Epithelial cell of prostate (primary cell): ENCODE data around the gene DIABLO.
"Not testable (repeated sequence)": the region's sequence is repeated elsewhere in the genome, so short reads cannot be mapped to it uniquely, and the experiment has no call there.

Source experiments
- DNase-seq: peaks from one replicate; pipeline ENCODE4 v3.0.0-alpha.2; 2011; ENCODE audit warnings: low read depth, low spot score
- H3K27ac ChIP-seq: fragments of 450-650 bp; 2 replicates; pipeline ENCODE4 v1.5.1; 2017; ENCODE audit warnings: mild to moderate bottlenecking

The DIABLO gene

DNA sequence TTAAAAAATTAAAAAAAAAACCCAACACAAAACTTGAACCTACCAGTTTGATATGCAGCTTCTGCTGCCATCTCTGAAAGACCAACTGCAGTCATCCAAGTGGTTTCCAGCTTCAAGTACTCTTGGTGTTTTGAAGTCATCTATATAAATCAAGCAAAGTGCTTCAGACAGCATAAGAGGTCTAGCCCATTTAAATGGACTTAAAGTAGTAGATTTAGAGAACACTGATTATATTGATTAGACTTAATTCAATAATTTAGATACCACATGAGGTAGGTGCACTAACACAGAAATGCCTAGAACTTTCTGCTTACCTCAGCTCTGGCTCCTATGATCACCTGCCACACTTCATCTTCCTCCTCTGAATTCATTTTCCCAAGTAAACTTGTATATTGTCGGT, 9.4 kb downstream of the DIABLO start:
- no peak overlapping the region for H3K27ac ChIP-seq
- no peak for DNase-seq

DNA sequence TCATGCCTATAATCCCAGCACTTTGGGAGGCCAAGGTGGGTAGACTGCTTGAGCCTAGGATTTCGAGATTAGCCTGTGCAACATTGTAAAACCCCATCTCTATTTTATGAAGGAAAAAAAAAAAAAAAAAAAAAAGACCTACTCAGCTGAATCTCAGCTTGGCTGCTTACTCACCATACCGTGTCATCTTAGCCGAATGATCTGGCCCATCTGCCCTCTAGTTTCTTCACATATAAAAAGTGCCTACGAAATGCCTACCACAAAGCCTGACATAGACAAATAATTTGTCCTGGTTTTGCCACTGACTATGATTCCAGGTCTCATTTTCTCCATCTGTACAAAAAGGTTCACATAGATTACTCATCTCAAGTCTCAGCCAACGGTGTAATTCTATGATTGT, 10.1 kb downstream of the DIABLO start:
- no peak overlapping the region for H3K27ac ChIP-seq
- DNase-seq = no peak

DNA sequence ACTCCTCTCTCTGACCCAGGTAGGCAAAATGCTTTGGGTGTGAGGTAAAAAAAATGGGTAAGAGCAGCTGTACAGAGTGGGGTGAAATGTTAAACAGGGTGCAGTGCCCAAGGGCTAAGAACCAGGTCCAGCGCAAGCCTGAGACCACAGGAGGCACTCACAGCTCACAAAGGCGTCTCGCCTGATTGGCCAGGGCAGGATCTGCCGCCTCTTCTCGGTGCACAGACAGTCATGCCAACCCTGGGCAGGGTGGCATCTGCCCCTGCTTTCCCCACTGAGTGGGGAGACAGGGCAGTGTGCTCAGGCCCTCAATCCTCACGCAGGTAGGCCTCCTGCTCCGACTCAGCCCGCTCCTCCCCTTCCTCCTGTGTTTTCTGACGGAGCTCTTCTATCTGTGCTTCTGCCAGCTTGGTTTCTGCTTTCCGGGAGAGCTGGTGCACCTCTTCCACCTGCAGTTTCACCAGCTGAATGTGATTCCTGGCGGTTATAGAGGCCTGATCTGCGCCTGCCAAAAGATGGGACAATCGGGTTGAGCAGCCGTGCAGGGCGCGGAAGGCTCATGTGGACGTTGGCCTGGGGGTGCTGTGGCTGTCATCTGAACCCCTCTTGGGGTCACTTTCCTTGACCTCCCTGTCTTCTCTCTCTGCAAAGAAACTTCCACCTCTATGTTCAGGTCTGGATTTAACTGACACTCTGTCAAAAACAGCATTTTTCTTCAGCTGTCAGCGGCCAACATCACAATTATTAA, 17.6 kb downstream of the DIABLO start:
- no peak overlapping the region for H3K27ac ChIP-seq
- DNase-seq = no peak

DNA sequence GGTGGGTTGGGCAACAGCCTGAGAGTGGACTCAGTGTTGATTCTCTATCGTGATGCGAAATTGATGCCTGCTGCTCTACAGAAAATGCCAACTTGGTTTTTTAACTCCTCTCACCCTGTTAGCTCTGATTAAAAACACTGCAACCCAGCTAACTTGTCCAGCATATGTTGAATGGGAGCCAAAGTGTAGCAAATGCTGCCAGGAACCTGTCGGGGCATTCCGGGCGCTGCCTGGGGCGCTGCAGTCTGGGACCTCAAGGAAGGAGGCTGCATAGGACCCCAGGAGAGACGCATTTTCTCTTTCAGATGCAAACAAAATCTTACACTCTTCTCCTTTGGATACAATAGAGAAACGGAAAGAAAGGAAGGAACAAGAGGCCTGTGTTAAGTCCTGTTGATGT, 18.5 kb downstream of the DIABLO start:
- DNase-seq = no peak
- no peak overlapping the region for H3K27ac ChIP-seq

DNA sequence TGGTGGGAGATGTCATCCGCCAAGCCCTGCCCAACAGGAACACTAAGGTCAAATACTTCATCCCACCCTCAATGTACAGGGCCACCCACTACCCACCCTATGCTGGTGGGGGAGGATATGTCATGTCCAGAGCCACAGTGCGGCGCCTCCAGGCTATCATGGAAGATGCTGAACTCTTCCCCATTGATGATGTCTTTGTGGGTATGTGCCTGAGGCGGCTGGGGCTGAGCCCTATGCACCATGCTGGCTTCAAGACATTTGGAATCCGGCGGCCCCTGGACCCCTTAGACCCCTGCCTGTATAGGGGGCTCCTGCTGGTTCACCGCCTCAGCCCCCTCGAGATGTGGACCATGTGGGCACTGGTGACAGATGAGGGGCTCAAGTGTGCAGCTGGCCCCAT, 18.9 kb downstream of the DIABLO start:
- DNase-seq = no peak
- no peak overlapping the region for H3K27ac ChIP-seq

DNA sequence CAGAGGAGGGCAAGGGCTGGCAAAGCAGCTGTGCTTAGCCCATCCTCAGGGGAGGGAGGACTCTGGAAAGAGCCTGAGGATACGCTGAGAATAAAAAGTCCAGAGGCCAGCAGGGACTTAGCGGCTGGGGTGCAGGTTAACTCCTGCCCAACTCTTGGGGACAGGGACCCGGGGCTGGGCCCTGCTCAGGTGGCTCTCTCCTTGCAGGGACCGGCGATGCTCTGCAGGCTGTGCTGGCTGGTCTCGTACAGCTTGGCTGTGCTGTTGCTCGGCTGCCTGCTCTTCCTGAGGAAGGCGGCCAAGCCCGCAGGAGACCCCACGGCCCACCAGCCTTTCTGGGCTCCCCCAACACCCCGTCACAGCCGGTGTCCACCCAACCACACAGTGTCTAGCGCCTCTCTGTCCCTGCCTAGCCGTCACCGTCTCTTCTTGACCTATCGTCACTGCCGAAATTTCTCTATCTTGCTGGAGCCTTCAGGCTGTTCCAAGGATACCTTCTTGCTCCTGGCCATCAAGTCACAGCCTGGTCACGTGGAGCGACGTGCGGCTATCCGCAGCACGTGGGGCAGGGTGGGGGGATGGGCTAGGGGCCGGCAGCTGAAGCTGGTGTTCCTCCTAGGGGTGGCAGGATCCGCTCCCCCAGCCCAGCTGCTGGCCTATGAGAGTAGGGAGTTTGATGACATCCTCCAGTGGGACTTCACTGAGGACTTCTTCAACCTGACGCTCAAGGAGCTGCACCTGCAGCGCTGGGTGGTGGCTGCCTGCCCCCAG, 19.6 kb downstream of the DIABLO start:
- DNase-seq = no peak
- no peak overlapping the region for H3K27ac ChIP-seq

DNA sequence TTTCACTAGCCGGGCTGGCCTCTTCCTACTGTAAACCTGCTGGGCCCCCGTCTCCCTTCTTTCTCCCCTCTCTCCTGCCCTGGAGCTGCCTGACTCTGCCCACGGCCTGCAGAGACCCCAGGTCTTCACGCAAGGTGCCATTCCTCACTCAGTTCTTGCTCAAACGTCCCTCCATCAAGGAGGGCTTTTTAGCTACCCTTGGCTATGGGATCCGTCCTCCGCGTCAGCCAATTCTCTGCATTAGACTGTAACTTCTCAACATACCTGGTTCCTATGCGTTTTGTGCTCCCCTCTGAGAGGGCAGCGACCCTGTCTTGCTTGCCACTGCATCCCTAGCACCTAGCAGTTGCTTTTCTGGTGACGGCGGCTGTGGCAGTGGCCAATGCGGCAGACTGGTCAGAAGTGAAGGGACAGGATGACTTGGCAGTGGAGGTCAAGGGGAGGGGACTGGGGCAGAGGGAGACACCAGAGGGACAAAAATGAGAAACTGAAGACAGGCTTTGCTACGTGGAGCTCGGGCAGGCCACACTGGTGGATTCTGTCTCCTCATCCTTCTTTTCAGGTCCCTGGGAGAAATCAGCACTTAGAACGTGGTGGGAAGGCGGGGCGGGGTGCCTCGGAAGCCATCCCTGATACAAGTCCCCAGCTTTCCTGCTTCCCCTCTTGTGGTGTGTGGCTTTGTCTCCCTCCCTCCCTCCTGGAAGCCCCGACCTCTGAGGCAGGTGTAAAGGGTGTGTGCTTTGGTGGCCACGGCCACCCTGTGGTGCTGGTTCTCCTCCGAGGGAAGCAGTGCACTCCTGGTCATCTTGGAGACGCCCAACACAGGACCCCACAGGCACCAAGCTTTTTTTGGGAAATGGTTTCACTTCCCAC, 20.6 kb downstream of the DIABLO start:
- H3K27ac ChIP-seq = no peak overlapping the region
- no peak for DNase-seq

DNA sequence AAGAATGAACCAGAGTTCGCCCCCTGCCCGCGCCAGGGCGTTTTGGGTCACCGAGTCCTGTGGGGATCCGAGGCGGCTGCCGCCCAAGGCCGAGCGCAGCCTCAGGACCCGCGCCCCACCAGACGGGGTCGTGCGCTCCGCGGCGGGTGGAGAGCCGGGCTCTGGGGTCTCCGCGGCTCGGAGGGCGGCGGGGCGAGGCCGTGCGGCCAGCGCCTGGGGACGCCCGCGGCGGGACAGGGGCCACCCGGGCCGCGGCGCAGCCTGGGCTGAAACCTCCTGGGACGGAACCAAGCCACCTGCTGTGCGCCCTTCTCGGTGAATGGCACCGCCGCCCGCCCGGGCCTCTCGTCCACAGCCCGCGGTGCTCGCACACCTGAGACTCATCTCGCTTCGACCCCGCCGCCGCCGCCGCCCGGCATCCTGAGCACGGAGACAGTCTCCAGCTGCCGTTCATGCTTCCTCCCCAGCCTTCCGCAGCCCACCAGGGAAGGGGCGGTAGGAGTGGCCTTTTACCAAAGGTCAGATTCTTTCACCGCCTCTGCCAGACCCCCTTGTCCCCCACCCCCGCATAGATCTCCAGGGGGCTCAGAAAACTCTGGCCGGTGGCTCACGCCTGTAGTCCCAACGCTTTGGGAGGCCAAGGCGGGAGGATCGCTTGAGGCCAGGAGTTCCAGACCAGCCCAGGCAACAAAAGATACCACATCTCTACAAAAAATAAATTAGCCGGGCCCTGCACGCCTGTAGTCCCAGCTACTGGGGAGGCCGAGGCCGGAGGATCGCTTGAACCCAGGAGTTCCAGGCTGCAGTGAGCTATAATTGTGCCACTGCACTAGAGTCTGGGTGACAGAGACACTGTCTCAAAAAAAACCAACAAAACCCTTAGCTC, 21.4 kb downstream of the DIABLO start:
- no peak for DNase-seq
- H3K27ac ChIP-seq = no peak overlapping the region

DNA sequence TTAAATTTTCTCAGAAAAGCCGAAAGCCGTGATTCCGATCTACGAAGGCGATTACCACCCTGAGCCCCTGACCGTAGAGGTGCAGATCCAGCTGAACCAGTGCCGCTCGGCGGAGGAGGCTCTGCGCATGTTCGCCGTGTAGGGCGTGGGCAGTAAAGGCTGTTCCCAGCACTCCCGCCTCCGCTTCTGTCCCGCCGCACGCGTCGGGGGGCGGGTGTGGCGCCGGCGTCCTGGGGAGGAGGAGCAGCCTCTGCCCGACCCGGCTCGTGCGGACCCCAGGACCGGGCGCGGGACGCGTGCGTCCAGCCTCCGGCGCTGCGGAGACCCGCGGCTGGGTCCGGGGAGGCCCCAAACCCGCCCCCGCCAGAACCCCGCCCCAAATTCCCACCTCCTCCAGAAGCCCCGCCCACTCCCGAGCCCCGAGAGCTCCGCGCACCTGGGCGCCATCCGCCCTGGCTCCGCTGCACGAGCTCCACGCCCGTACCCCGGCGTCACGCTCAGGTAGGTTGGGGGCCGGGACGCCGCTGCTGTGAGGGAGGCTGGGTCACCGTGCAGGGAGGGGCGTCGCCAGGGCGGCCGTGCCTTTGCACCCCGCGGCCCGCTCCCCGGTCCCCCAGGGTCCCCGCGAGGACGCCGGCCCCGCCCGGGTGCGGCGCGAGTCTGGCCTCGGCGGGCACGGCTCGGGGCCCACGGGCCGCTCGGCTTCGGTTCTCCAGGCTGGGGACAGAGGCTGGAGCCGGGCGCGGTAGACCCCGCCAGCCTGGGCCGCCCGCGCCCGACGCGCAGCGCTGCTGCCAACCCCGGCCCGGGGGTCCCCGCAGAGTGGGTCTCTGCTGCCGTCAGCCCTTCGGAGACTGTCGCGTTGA, 22.3 kb downstream of the DIABLO start, which contains the start of gene B3GNT4:
TSS of gene B3GNT4 (plus strand) at position 409 of the 866 bp plus-strand sequence. CDS start 910 bp downstream, outside the sequence.
- no peak for DNase-seq
- no peak within 1 kb of the TSS for H3K27ac ChIP-seq

DNA sequence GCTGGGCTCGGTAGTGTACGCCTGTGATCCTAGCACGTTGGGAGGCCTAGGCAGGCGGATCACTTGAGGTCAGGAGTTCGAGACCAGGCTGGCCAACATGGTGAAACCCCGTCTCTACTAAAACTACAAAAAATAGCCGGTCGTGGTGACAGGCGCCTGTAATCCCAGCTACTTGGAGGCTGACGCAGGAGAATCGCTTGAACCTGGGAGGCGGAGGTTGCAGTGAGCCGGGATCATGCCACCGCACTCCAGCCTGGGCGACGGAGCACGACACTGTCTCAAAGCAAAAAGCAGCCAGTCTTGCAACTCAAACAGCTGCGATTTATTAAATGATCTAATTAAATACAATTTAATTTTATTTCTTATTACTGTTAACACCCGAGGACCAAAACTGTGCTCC, 23.0 kb downstream of the DIABLO start:
- not testable (repeated sequence) for H3K27ac ChIP-seq, DNase-seq

DNA sequence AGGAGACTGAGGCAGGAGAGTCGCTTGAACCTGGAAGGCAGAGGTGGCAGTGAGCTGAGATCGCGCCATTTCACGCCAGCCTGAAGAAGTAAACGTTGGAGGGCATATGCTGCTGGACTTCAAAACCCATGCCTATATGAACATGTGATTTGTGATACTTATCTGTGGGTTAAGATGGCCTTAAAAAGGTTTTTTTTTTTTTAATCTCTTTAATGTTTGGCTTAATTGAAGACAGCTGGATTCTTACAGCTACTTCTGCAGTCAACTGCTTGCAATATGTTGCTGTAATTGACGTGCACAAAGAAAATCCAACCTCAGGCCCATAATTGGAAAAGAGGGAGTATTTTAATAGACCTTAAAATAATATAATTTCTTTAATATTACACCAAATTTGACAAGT, 23.8 kb downstream of the DIABLO start:
- no peak overlapping the region for H3K27ac ChIP-seq
- DNase-seq = no peak

DNA sequence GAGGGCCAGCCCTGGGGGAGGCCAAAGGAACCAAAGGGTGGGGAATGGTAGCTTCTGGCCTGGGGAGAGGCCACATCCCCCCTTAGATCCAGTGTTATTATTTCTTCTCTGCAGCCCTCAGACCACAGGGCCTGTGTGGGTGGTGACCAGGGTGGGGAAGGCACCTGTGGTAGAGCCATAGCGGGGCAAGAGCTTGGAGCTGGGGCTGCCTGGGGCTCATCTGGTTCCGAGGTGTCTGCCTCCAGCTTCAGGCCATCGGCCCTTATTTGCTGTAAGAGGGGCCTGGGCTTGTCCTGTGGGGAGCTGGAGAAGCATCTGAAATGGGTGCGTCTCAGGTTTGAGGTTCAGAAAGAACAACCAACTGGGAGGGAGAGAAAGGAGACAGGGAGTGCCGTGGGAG, 24.5 kb downstream of the DIABLO start:
- DNase-seq = no peak
- no peak overlapping the region for H3K27ac ChIP-seq

DNA sequence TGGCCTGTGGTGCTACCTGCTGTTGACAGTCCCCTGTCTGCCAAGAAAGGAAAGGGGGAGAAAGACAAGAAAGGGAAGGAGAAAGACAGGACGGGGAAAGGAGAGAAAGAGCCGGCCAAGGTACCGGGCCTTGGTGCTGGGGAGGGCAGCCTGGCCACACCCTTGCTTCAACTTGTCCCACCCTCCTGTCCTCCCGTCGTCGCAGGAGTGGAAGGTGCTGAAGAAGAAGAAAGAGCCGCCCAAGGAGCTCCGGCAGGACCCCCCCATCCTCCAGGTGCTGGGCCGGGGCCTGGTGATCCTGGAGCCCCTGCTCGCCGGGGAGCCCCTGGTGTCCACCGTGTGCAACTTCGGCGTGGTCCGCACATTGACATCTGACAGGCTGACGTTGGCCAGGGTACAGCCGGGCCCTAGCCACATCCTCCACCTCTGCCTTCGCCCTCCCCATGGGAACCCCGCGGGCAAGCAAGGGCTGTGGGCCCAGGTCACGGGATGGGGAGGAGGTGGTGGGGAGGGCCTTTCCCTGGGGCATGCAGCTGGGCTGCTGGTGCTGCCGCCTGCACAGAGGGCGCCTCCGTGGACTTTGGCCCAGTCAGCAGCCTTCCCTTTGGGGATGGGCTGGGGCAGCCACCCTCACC, 25.2 kb downstream of the DIABLO start:
- no peak overlapping the region for H3K27ac ChIP-seq
- DNase-seq = no peak

DNA sequence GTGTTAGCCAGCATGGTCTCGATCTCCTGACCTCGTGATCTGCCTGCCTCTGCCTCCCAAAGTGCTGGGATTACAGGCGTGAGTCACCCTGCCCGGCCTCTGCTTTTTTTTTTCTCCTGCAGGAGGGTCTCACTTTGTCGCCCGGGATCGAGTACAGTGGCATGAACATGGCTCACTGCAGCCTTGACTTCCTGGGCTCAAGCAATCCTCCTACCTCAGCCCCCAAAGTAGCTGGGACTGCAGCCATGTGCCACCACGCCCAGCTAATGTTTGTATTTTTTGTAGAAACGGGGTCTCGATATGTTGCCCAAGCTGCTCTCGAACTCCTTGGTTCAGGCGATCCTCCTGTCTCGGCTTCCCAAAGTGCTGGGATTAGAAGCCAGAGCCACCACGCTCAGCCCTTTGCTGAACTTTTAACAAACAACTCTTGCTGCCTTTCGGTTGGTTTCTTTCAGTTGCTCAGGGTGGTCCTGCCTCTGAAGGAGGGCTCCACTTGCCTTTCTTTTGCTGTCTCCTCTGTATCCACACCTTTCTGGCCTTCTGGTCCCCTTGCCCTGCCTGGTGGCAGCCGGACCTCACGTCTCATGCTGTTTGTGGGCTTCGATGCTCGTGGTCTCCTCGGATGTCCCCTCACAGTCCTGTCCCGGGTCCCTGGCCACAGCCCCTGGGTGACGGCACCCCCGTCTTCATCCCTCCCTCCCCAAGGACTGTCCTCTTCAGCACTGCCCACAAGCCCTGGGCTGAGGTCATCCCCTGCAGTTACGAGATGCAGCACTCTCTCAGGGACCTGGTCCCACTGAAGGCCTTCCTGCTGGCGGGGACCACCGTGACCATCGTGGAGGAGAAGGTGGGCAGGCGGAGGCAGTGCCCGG, 26.1 kb downstream of the DIABLO start:
- H3K27ac ChIP-seq = no peak overlapping the region
- no peak for DNase-seq

DNA sequence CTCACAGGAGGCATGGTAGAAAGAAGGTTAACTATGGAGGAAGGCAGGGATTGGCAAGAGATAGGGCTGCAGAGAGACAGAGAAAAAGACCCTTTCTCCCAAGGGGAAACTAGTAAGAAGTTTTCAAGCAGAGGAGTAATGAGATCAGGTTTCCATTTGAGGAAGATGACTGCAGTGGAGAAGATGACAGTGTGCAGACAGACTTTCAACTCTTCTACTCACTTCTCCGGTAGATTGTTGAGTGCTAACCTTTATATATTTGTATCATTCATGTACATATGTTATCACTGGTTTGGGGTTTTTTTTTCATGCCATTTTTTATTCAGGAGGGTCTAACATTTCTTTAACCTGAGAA, 28.3 kb downstream of the DIABLO start:
- H3K27ac ChIP-seq = peak overlapping the region; percentile 13
- no peak for DNase-seq

DNA sequence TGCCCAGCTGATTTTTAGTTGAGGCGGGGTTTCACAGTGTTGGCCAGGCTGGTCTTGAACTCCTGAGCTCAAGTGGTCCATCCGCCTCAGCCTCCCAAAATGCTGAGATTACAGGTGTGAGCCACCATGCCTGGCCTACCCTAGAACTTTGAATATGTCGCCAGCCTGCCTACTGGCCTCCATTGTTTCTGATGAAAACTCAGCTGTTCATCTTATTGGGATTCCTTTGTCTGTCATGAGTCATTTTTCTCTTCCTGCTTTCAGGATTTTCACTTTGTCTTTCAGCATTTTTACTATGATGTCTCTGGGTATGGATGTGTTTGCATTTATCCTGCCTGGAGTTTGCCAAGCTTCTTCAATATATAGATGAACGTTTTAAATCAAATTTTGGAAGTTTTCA, 30.4 kb downstream of the DIABLO start:
- no peak overlapping the region for H3K27ac ChIP-seq
- DNase-seq = no peak

DNA sequence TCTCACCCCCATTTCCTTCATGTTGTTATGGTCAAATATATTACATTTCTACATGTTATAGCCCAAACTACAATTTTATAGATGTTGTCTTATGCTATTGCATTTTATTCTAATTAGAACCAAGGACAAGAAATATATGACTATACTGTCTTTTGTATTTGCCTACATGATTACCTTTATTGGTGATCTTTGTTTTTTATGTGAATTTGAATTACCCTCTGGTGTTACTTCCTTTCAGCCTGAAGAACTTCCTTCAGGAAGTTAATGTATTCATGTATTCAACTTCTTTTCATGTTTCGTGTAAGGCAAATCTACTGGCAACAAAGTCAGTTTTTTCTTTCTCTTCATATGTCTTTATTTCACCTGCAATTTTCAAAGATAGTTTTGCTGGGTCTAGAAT, 31.0 kb downstream of the DIABLO start:
- DNase-seq = no peak
- H3K27ac ChIP-seq = no peak overlapping the region

DNA sequence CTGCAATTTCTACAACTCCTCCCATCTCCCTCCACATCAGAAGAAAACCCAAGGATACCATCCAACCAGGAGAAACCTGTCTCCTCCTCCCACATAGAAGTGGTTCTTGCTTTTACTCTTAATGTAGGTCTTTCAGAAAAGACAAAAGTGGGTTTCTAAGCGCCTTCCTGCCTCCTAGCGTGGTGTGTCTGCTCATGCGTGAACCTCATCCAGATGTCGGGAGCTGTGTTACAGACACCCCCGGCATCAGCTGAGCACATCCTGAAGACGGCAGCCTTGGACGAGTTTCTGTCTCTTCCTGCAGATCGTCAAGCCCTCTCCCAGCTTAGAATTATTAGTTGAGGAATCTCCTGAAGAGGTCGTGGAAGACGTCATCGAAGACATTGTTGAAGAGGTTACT, 33.4 kb downstream of the DIABLO start:
- no peak for DNase-seq
- H3K27ac ChIP-seq = no peak overlapping the region
